RWPE1 (cell line): ENCODE data around the gene DARS1.

Source experiments
- CTCF ChIA-PET: fragments of 350-600 bp; sonication (Branson Sonifier 250); formaldehyde crosslinking; extraction: SDS; loops from one replicate; lab custom pipeline; 2021; lab: Yijun Ruan, JAX
- POLR2A ChIA-PET: fragments of 400-600 bp; formaldehyde crosslinking; extraction: SDS; loops from one replicate; lab custom pipeline; 2020; ENCODE audit warnings: antibody characterized with exemption; ENCODE audit not compliant: low non-redundant PET; lab: Yijun Ruan, JAX
- DNase-seq: peaks from one replicate; pipeline ENCODE4 v3.0.0; 2012; ENCODE audit warnings: low spot score
- H3K27ac ChIP-seq: fragments of 450-650 bp; 2 replicates; pipeline ENCODE4 v1.5.1; 2017
- TF ChIP-seq, protein P1 (sequence below): fragments of 450-650 bp; conservative IDR thresholded peaks from 2 replicates; pipeline ENCODE4 v1.5.1; 2017; ENCODE audit warnings: low read depth, mild to moderate bottlenecking

DARS1 gene

DNA sequence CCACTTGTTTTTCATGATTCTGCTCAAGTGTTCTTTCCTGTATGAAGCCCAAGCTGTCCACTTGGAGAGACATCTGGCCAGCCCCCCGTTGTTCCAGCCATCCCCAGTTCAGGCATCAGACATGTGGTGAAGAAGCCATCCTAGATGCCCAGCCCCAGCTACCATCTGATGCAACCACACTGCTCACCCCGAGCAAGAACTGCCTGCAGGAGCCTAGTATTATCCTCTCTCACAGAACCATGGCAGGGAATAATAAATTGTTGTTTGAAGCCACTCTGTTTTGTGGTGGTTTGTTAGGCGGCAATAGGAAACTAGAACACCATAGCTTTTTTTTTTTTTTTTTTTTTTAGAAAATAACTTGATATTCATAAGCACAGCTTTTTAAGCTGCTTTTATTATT is 19.5 kb upstream of the DARS1 start:
- TF ChIP-seq, protein P1, sequence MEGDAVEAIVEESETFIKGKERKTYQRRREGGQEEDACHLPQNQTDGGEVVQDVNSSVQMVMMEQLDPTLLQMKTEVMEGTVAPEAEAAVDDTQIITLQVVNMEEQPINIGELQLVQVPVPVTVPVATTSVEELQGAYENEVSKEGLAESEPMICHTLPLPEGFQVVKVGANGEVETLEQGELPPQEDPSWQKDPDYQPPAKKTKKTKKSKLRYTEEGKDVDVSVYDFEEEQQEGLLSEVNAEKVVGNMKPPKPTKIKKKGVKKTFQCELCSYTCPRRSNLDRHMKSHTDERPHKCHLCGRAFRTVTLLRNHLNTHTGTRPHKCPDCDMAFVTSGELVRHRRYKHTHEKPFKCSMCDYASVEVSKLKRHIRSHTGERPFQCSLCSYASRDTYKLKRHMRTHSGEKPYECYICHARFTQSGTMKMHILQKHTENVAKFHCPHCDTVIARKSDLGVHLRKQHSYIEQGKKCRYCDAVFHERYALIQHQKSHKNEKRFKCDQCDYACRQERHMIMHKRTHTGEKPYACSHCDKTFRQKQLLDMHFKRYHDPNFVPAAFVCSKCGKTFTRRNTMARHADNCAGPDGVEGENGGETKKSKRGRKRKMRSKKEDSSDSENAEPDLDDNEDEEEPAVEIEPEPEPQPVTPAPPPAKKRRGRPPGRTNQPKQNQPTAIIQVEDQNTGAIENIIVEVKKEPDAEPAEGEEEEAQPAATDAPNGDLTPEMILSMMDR: no peak
- POLR2A ChIA-PET: no interaction called here
- no peak for DNase-seq
- CTCF ChIA-PET: interaction anchor here (0.6 kb wide), 1 partner anchor 16 kb away, joined by 3 read pairs; no protein-coding TSS in a partner anchor
- no peak overlapping the region for H3K27ac ChIP-seq

DNA sequence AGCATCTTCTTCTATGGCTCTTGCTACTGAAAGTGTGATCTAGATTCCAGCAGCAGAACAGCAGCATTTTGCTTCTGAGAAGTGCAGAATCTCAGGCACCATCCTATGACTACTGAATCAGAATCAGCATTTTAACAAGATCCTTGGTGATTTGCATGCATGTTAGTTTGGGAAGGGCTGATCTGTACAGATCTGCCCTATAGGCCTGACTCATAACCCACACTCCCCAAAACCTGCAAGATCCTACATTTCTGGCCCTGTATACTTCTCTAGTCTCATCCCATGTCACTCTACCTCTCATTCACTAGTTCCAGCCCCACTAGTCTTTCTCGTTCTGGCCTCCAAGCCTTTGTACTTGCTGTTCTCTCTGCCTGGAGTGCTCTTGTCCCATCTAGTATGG is 15.7 kb upstream of the DARS1 start:
- H3K27ac ChIP-seq: no peak overlapping the region
- ChIA-PET POLR2A (no interaction called here), CTCF (no interaction called here)
- TF ChIP-seq, protein P1: no peak
- no peak for DNase-seq

DNA sequence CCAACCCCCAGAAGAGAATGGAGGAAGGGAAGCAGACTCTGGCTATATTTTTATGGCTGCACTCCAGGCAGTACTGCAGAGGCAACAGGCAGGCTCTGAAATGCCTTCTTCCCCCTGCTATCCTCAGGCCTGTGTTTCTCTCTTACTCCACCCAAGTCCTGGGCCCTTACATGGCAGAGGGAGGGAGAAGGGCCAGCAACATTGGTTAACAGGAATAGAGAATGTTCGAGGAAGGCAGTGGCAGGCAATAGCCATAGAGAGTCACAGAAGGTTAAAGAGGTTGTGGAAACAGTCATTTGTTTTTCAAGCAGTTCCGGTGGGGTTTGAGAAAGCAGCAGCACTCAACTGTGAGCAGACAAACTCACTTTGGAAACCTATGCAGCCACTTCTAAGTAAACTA is 15.1 kb upstream of the DARS1 start:
- H3K27ac ChIP-seq: no peak overlapping the region
- POLR2A ChIA-PET: no interaction called here
- TF ChIP-seq, protein P1: no peak
- CTCF ChIA-PET: no interaction called here
- no peak for DNase-seq

DNA sequence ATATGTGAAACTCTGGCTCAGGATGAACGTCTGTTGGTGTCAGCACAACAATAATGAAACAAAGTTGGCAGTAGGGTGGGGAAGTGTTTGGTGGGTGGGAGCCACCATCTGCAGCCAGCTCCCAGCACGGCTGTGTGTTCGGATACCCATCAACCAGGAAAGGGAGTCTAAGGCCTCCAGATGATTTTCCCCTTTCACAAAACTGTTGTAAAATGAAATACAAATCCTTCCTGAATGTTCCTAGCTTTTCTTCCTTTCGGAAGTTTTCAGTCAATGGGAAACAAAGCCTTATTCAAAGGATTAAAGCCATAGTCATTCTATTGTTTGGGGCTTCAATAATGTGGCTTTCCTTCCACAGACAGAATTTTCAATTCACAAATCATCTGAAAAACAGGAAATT is 14.5 kb upstream of the DARS1 start:
- no peak for DNase-seq
- TF ChIP-seq, protein P1: no peak
- CTCF ChIA-PET: no interaction called here
- no peak overlapping the region for H3K27ac ChIP-seq
- POLR2A ChIA-PET: no interaction called here

DNA sequence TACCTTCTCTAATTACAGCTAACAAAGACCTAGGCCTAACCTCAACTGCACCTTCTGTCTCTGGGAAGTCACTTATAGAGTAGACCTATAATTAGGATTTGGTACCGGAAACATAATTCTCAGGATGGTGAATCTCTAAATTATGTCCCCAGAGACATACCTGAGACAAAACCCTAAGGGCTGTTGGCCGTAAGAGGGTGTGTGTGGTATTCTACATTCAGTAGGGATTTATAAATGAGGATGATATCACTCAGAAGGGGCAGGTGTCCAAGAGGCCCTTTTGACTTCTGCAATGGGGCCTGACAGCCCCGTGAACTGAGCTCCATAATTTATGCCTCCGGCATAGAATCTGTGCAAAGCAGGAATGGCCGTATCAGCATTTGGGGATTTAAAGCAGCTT is 13.5 kb upstream of the DARS1 start:
- H3K27ac ChIP-seq: no peak overlapping the region
- ChIA-PET CTCF (no interaction called here), POLR2A (no interaction called here)
- TF ChIP-seq, protein P1: no peak
- DNase-seq: no peak

DNA sequence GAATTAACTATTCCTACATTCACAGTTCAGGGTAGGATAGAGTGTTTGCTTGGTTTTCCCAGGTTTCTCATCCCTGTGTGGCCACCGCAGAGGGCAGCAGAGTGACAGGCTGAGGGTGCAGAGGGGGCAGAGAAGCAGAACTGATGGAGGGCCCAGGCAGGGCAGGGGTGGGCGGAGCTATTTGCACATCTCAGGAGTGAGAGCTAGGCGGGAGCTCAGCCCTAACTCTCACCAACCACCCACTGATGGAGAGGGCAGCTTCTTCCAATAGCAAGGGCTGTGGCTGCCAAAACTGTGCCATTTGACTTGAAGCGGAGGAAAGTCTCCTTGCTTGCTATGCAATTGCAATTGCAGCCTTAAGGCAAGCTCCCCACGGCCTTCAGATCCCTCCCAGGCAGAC is 12.0 kb upstream of the DARS1 start:
- ChIA-PET POLR2A (no interaction called here), CTCF (no interaction called here)
- DNase-seq: no peak
- TF ChIP-seq, protein P1: no peak
- no peak overlapping the region for H3K27ac ChIP-seq

DNA sequence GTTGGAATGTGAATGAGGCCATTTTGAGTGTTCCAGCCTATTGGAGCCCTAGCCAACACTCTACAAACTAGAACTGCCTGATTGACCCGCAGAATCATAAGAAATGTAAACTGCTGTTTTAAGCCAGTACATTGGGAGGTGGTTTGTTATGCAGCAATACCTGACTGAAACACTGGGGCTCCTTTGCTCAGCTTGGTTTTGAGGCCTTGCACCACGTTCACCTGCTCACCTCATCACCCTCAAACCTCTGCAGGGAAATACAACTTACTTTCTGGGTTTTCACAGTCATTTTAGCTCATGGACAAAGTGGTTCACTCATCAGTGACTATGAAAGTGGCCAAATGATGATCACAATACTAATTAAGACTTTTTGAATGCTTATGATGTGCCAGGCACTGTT is 10.9 kb upstream of the DARS1 start:
- POLR2A ChIA-PET: no interaction called here
- no peak overlapping the region for H3K27ac ChIP-seq
- TF ChIP-seq, protein P1: no peak
- DNase-seq: no peak
- CTCF ChIA-PET: no interaction called here
